PFSK-1 (cell line): Measurements from ENCODE around the gene CCL18.

ENCODE experiments used
- POLR2AphosphoS5 ChIP-seq: IDR thresholded peaks from 2 replicates; pipeline ENCODE4 v1.6.1; 2012; ENCODE audit warnings: low read depth, mild to moderate bottlenecking, control low read depth, low read length, moderate library complexity
- SIN3A ChIP-seq: IDR thresholded peaks from 2 replicates; pipeline ENCODE4 v1.6.1; 2012; ENCODE audit warnings: mild to moderate bottlenecking, low read length, moderate library complexity, borderline replicate concordance; ENCODE audit not compliant: insufficient read depth
- TAF1 ChIP-seq: IDR thresholded peaks from 2 replicates; pipeline ENCODE4 v1.6.1; 2012; ENCODE audit warnings: low read length, control low read depth, borderline replicate concordance; ENCODE audit not compliant: insufficient read depth

- no peak for TF ChIP-seq POLR2AphosphoS5
- TF ChIP-seq TAF1, result no peak
- no peak for TF ChIP-seq SIN3A
Measured at GRCh38 chr17:36111068-36111490, 47.0 kb downstream of the CCL18 start.
